ENCODE measurements around the gene LRRC55. TPM values are rescaled to one million over a fixed set of nuclear protein-coding genes. Genes with fewer than 3 reads are reported as not detected.
A peak's percentile ranks its signal among the peaks of the same experiment; 100 is the strongest.

The LRRC55 gene
- total RNA-seq, 4 donors from 2014 or later = not detected

DNA sequence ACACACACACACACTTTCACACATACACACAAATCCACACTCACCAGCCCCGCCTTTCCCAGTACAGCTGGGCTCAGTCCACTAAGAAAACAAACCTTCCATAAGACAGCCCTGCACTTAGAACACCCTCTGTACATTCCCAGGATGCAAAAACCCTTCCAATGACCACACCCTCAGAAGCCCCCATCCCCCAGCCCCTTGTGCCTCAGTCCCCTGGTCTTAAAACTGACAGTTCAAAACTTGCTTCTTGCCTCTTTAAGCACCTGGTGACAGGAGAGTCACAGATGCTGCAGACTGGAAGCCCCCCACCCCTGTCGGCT is 32.3 kb downstream of the LRRC55 start:
- Histone ChIP-seq H3K4me1 (peaks cover 0 to 11% (median 5%) of the 10 kb centered on the region in 4 donors), H3K36me3 (no peaks in the 10 kb centered on the region), H3K9me3 (no peaks in the 10 kb centered on the region), H3K4me3 (no peak overlapping the region), H3K27ac (peak overlapping the region in 1 of 4 donors; percentile 2), H3K27me3 (no peaks in the 10 kb centered on the region)
- no peak for DNase-seq (ENCODE audit: low spot score in 2 of 2)
- no peak for TF ChIP-seq EP300 (IDR thresholded peaks at IDR 0.05)
- no peak for TF ChIP-seq POLR2A (IDR thresholded peaks at IDR 0.05)
- TF ChIP-seq, protein P1, sequence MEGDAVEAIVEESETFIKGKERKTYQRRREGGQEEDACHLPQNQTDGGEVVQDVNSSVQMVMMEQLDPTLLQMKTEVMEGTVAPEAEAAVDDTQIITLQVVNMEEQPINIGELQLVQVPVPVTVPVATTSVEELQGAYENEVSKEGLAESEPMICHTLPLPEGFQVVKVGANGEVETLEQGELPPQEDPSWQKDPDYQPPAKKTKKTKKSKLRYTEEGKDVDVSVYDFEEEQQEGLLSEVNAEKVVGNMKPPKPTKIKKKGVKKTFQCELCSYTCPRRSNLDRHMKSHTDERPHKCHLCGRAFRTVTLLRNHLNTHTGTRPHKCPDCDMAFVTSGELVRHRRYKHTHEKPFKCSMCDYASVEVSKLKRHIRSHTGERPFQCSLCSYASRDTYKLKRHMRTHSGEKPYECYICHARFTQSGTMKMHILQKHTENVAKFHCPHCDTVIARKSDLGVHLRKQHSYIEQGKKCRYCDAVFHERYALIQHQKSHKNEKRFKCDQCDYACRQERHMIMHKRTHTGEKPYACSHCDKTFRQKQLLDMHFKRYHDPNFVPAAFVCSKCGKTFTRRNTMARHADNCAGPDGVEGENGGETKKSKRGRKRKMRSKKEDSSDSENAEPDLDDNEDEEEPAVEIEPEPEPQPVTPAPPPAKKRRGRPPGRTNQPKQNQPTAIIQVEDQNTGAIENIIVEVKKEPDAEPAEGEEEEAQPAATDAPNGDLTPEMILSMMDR (IDR thresholded peaks at IDR 0.05) = no peak
- WGBS, 2 donors = 49 to 57% methylated on average over 2 of the region's 2 CpGs

DNA sequence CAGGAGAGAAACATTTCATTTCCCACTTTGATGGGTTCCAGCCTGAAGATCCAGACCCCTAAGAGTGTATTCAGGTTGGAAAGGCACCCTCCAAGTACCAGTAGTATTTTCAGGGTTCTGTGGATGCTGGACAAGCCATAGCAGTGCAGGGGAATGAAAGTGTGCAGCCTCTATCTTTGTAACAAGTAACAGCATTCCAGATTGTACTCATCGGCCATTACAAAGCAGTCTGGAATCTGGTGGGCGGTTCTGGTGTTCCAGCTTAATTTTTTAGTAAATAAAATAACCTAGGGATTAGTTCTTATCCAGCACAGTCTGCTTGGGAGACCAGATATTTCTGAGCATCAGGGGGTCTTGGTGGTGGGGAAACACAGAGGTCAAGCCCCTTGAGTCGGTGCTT is 32.7 kb downstream of the LRRC55 start:
- H3K27ac ChIP-seq = no peak overlapping the region
- H3K4me3 ChIP-seq = no peak overlapping the region
- H3K27me3 ChIP-seq = no peaks in the 10 kb centered on the region
- DNase-seq (ENCODE audit: low spot score in 2 of 2) = no peak
- 42 to 44% methylated on average over 3 of the region's 3 CpGs for WGBS, 2 donors
- no peaks in the 10 kb centered on the region for H3K9me3 ChIP-seq
- TF ChIP-seq POLR2A (IDR thresholded peaks at IDR 0.05) = no peak
- TF ChIP-seq, protein P1 (IDR thresholded peaks at IDR 0.05) = no peak
- no peak for TF ChIP-seq EP300 (IDR thresholded peaks at IDR 0.05)
- H3K4me1 ChIP-seq = peaks cover 0 to 15% (median 5%) of the 10 kb centered on the region in 4 donors
- H3K36me3 ChIP-seq = no peaks in the 10 kb centered on the region

DNA sequence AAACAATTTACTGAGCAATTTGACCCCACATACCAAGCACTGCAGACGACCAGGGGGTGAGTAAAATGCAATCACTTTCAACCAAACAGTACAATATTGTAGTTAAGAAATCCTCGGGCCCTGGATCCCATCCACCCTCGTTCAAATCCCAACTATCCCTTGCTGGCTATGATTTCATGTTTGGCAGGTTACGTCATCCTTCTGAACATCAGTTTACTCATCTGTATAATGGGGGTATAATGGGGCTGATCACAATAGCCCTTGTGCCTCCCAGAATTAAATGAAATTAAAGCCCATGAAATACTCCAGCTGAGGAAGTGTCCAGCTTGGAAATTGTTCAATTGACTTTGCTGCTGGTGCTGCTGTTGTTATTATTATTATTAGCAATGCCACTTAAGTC is 34.7 kb downstream of the LRRC55 start:
- Histone ChIP-seq H3K36me3 (no peaks in the 10 kb centered on the region), H3K4me1 (peaks cover 0 to 15% (median 5%) of the 10 kb centered on the region in 4 donors), H3K4me3 (no peak overlapping the region), H3K27me3 (no peaks in the 10 kb centered on the region), H3K27ac (no peak overlapping the region), H3K9me3 (no peaks in the 10 kb centered on the region)
- WGBS, 2 donors = 46 to 50% methylated on average over 4 of the region's 4 CpGs
- TF ChIP-seq, protein P1 (IDR thresholded peaks at IDR 0.05) = no peak
- TF ChIP-seq POLR2A (IDR thresholded peaks at IDR 0.05) (no peak), EP300 (IDR thresholded peaks at IDR 0.05) (no peak)
- no peak for DNase-seq (ENCODE audit: low spot score in 2 of 2)

- H3K9me3 ChIP-seq = no peaks in the 10 kb centered on the region
- no peak overlapping the region for H3K4me3 ChIP-seq
- H3K27ac ChIP-seq = no peak overlapping the region
- no peaks in the 10 kb centered on the region for H3K27me3 ChIP-seq
- 45 to 60% methylated on average over 4 of the region's 4 CpGs for WGBS, 2 donors
- no peaks in the 10 kb centered on the region for H3K36me3 ChIP-seq
- DNase-seq (ENCODE audit: low spot score in 2 of 2) = no peak
- H3K4me1 ChIP-seq = peaks cover 0 to 15% (median 5%) of the 10 kb centered on the region in 4 donors
- TF ChIP-seq POLR2A (IDR thresholded peaks at IDR 0.05) = no peak
- no peak for TF ChIP-seq EP300 (IDR thresholded peaks at IDR 0.05)
- TF ChIP-seq, protein P1 (IDR thresholded peaks at IDR 0.05) = no peak
These were observed 35.3 kb downstream of the LRRC55 start for GRCh38 chr11:57217053-57217452.

GRCh38 chr11:57219021-57219627 is 37.4 kb downstream of the LRRC55 start:
- no peaks in the 10 kb centered on the region for H3K36me3 ChIP-seq
- H3K4me1 ChIP-seq = peaks cover 0 to 13% (median under 1%) of the 10 kb centered on the region in 4 donors
- H3K9me3 ChIP-seq = no peaks in the 10 kb centered on the region
- no peak overlapping the region for H3K27ac ChIP-seq
- WGBS, 2 donors = 53 to 64% methylated on average over 6 of the region's 6 CpGs
- H3K4me3 ChIP-seq = no peak overlapping the region
- TF ChIP-seq EP300 (IDR thresholded peaks at IDR 0.05) = peak in 1 of 2 donors; percentile 42
- TF ChIP-seq, protein P1 (IDR thresholded peaks at IDR 0.05) = no peak
- H3K27me3 ChIP-seq = no peaks in the 10 kb centered on the region
- DNase-seq (ENCODE audit: low spot score in 2 of 2) = peak in 1 of 2 donors; percentile 47
